GM21360 (cell line): ENCODE results near the gene EXOSC9.

Experiments
- ATAC-seq: cut with Tn5 transposase; IDR thresholded peaks from one replicate; pipeline ENCODE4 v1.9.1; 2021; ENCODE audit warnings: mild to moderate bottlenecking, moderate library complexity; ENCODE audit not compliant: unreplicated experiment

EXOSC9 gene

DNA sequence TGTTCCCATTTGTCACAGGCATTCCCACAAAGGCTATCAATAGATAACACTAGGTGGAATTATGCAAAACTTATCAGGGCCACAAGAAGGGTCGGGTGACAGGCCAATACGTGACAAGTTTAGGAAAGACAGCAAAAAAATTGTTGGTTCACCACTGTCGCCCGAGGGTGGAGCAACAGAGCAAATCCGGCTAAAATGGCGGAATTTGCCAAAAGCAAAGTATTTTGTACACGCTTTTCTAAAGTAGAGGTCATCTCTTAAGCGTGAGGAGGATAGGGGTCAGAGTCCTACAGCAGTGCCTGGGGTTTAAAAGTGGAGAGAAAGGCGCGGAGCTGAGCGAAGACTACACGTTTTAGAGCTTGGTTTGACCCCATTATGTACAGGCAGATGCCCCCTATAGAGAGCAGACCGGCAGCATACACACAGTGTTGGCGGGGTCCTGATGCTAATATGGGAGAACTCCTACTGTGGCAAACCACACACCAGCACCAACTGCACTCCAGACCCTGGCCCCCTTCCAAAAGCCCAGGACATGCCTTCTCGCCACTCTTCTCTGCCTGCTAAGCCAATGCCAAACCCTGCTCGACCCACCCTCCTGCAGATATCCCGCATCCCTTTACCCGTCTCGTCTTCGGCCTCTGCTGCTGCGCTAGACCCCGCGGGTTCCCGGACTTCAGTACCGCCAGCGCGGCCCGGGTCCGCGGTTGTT lies 21.8 kb downstream of the EXOSC9 start:
- ATAC-seq = peak; percentile 50

- ATAC-seq = peak; percentile 91
Observed at GRCh38 chr4:121823505-121824170, 22.5 kb downstream of the EXOSC9 start, which contains the start of gene CCNA2. CCNA2 (minus strand) TSS chr4:121823883; CDS start chr4:121823628, 255 bp downstream.

DNA sequence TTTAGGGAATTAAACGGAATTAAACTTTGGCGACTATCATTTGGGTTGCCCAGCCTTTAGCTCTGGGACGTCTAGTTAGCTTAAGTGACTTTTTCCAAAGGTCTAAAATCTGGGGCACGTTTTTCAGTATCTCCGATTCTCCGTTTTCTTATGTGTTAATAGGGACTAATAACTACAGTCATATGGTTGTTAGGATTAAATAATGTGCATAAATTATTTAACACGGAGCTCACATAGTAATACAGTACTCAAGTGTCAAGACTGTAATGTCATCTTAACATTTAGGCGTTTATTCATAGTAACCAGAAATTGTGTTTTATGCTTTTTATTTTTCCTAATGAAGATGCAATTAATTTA lies 23.0 kb downstream of the EXOSC9 start:
- no peak for ATAC-seq

GRCh38 chr4:121824950-121825349 lies 23.8 kb downstream of the EXOSC9 start:
- ATAC-seq = no peak

DNA sequence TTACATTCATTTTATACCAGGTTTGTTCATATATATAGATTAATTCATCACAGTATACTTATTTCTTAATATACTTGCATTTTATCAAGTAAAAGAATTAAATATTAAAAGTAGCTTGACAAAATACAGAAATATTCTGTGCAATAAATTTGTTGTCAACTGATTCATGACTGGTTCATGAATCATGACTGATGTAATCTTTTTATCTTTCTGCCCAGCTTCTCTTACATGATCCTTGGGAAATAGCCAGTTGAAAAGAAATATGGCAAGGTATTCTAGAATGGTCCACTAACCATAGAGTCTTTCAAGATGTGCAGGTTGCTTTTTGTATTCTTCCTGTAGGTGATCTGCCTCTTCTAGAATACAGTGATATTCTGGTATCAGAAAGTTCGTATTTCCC lies 26.7 kb downstream of the EXOSC9 start:
- ATAC-seq = no peak

GRCh38 chr4:121829511-121829910 lies 28.4 kb downstream of the EXOSC9 start:
- ATAC-seq = no peak

DNA sequence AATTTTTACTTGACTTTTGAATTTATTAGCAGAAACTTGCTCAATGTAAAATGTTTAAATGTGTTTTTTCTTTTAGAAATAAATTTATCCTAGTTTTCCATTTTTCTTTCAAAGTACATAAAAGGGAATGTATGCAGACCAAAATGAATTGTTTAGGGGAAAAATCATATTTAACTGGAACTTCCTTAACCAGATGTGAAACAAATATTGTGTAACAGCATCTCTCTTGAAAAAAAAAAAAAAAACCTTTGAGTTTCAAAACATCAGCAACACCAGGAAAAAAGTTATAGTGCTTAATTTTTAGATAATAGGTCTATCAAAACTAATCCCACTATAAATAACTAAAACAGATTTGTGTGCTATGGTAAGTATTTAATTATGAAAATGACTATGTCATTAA lies 37.0 kb downstream of the EXOSC9 start:
- no peak for ATAC-seq

DNA sequence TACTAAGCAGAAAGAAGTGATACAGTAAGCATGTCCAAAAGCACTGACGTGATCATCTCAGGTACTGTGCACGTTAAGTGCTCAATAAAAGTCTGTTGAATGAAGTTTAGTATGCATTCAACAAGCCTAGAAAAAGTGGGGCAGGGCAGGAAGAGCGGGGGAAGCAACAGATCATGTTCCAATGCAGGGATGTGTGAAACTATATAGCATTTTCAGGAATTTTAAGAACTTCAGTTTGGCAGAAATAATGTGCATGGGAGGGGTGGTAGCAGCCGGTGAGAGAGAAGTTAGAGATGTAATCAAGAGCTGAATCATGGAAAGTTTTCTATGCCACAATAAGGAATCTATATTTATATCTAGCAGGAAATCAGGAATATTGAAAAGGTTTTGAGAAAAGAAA lies 41.7 kb downstream of the EXOSC9 start:
- no peak for ATAC-seq

- no peak for ATAC-seq
Observed at GRCh38 chr4:121846662-121847061, 45.5 kb downstream of the EXOSC9 start.

DNA sequence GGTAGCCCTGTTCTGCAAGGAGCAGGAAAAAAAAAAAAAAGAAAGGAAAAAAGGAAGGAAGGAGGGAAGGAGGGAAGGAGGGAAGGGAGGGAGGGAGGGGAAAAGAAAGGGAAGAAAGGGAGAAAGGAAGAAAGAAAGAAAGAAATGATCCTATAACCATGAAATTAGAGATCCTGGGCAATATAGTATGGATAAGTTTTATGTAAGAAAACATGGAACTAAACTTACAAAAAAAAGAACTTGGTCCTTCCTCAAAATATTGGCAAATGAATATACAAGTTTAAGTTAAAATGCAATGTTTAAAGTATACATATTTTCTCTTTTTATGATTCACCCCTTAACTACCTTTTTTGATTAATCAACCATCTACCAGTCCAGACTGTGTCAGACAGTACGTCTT lies 50.2 kb downstream of the EXOSC9 start:
- no peak for ATAC-seq

GRCh38 chr4:121860121-121860520 lies 59.0 kb downstream of the EXOSC9 start:
- ATAC-seq = no peak

DNA sequence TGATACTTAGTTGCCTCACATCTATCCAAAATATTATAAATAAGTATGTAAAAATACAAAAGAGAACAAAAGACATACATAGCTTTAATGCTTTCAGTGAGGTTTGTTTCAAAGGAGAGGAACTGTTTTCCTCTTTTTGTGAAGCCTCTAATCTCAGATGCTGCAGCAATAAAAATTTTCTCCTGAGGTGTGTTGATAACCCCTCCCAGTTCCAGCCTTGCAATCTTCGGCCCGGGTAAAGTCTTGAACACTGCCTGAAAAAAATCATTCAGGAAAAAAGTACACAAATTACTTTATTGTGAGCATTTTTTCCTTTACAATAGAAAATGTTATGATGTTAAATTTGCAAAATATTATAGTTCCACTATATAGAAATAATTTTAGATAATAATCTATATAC lies 60.3 kb downstream of the EXOSC9 start:
- no peak for ATAC-seq

DNA sequence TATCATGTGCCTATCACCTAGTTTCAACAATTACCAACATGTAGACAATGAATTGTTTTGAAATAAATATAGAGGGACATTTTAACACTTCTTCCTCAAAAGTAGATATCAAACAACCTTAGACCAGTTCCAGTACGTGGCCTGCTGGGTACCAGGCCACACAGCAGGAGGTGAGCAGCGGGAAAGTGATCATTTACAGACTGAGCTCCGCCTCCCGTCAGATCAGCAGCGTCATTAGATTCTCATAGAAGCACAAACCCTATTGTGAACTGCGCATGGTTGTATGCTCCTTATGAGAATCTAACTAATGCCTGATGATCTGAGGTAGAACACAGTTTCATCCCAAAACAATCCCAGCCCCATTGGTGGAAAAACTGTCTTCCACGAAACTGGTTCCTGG lies 62.7 kb downstream of the EXOSC9 start:
- ATAC-seq = no peak
